Fibroblast of the aortic adventitia (primary cell): ENCODE results near the gene NRP1. TPM values are rescaled to one million over a fixed set of nuclear protein-coding genes. Genes with fewer than 3 reads are reported as not detected.
A peak's percentile ranks its signal among the peaks of the same experiment; 100 is the strongest.

ENCODE experiments used
- DNase-seq: peaks from one replicate; pipeline ENCODE4 v3.0.0-alpha.2; 2010; ENCODE audit warnings: low read depth
- H3K4me3 ChIP-seq: 2 replicates; pipeline ENCODE4 v1.5.1; 2011; ENCODE audit warnings: low read depth, mild to moderate bottlenecking, control low read depth, low read length, moderate library complexity
- CTCF ChIP-seq: IDR thresholded peaks from 2 replicates; pipeline ENCODE4 v1.5.1; 2011; ENCODE audit warnings: mild to moderate bottlenecking, low read length, control low read depth, inconsistent platforms; ENCODE audit not compliant: insufficient read depth
- total RNA-seq: library from RNA; depleted of rRNA; stranded (reverse); fragments of >200 nt; gene quantifications from 2 replicates; pipeline ENCODE4 v1.2.3, GENCODE V29; 2012; ENCODE audit warnings: low replicate concordance

The NRP1 gene
- total RNA-seq, 1 donor: 455 TPM

- no peak overlapping the region for H3K4me3 ChIP-seq
- TF ChIP-seq CTCF: no peak
- DNase-seq: no peak
Measured at GRCh38 chr10:33245343-33245742, 89.1 kb downstream of the NRP1 start.

GRCh38 chr10:33244354-33244967, 90.0 kb downstream of the NRP1 start:
- no peak for TF ChIP-seq CTCF
- no peak for DNase-seq
- no peak overlapping the region for H3K4me3 ChIP-seq

DNA sequence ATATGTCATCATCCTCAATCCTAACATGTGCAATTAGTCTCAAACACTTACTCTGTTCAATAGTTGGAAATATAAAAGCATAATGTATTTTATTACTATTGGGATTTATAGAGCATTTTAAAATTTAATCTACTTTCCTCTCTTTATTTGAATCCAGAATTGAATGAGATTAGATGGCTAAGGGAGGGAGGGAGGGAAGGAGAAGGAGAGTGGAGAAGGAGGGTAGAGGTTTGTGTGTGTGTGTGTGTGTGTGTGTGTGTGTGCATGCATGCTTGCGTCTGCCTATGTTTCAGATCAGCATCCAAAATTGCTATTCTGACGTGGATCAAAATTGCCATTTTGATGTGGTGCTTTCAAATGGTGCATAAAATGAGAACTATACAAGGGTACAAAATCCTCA, 90.8 kb downstream of the NRP1 start:
- no peak for TF ChIP-seq CTCF
- DNase-seq: no peak
- no peak overlapping the region for H3K4me3 ChIP-seq

- DNase-seq: no peak
- no peak overlapping the region for H3K4me3 ChIP-seq
- TF ChIP-seq CTCF: no peak
Measured at GRCh38 chr10:33242931-33243330, 91.5 kb downstream of the NRP1 start.

DNA sequence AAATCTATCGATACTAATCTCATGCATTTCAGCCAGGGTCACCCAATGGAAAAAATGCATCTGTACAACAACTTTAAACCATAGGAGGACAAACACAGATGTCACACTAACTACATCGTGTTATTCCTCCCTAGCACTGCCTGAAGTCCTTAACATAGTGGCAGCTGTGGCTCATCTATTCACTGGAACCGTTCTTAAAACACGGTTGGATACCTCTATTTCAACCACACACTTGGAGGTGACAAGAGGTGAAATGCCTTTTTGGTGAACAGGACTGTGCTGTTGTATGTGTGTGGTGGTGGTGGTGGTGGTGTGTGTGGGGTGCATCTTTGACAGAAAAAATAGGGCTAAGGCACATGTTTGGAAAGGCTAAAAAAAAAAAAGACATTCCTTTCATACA, 93.1 kb downstream of the NRP1 start:
- TF ChIP-seq CTCF: no peak
- no peak for DNase-seq
- no peak overlapping the region for H3K4me3 ChIP-seq

- no peak for TF ChIP-seq CTCF
- H3K4me3 ChIP-seq: no peak overlapping the region
- peak; percentile 76 for DNase-seq
Measured at GRCh38 chr10:33240931-33241330, 93.5 kb downstream of the NRP1 start.

- TF ChIP-seq CTCF: no peak
- no peak for DNase-seq
- no peak overlapping the region for H3K4me3 ChIP-seq
Measured at GRCh38 chr10:33240258-33240657, 94.2 kb downstream of the NRP1 start.
